Activated T-cell treated with anti-CD3 and anti-CD28 coated beads, Interleukin-2, amount 50 U/mL, for 24 hours (primary cell): ENCODE data around the gene FILIP1.

Experiments used
- DNase-seq: peaks from one replicate; pipeline ENCODE4 v3.0.0-alpha.2; 2020
- H3K27ac Mint-ChIP-seq: 2 replicates; pipeline ENCODE4 v1.8.0; 2020; ENCODE audit warnings: mild to moderate bottlenecking, mixed read lengths
- H3K27me3 Mint-ChIP-seq: 2 replicates; pipeline ENCODE4 v1.8.0; 2020; ENCODE audit warnings: mixed read lengths
- H3K36me3 Mint-ChIP-seq: 2 replicates; pipeline ENCODE4 v1.8.0; 2020; ENCODE audit warnings: low read depth, mixed read lengths
- H3K4me1 Mint-ChIP-seq: 2 replicates; pipeline ENCODE4 v1.8.0; 2020; ENCODE audit warnings: low read depth, mixed read lengths
- H3K4me3 Mint-ChIP-seq: 2 replicates; pipeline ENCODE4 v1.8.0; 2020; ENCODE audit warnings: mild to moderate bottlenecking, moderate library complexity, mixed read lengths
- H3K9me3 Mint-ChIP-seq: 2 replicates; pipeline ENCODE4 v1.8.0; 2020; ENCODE audit warnings: mixed read lengths

FILIP1 gene

DNA sequence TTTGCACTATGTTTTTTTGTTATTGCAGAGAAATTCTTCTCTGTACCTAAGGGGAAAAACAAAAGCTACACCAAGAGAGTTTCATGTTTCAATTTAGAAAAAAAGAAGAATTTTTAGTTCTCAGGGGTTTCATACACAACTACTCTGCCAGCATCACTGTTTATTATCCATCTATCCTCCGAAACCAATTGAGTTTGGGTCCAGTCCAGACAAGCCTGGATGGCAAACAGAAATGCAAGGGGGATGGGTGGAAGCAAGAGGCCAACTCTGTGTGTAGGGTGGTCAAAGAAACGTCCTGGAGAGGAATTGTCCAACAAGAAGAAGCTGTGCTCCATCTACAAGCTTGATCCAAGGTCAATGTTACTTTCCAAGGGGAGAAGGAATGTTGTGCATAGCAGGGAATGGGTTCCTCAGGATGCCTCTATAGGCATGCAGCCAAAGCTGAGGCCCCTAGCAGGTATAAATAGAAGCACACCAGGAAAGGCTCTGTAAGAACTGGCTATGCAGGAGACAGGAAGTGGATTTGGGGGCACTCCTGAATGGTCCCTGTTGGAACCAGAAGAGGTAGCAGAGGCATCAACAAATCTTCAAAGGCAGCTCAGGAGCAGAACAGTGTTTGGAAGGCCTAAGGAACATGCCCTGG is 64.4 kb downstream of the FILIP1 start:
- Mint-ChIP-seq H3K27me3 (peaks cover under 1% of the 10 kb centered on the region), H3K4me1 (peaks cover 12% of the 10 kb centered on the region), H3K36me3 (no peaks in the 10 kb centered on the region), H3K9me3 (peaks cover 4% of the 10 kb centered on the region), H3K4me3 (no peak overlapping the region), H3K27ac (no peak overlapping the region)
- DNase-seq: no peak

DNA sequence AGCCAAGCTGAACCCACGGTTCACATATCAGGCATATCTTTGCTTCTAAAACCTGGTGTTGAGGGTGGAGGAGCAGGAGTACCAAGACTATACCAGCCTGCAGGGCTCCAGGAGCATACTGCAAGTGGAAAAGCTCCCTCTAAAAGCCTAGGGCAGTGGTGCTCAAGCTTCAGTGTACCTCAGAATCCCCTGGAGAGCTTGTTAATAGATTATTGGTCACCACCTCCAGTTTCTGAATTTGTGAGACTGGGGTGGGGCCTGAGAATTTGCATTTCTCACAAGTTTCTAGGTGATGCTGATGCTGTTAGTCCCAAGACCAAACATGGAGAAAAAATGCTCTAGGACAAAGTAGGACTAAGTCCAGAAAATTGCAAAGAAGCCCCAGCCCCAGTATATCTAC is 65.4 kb downstream of the FILIP1 start:
- Mint-ChIP-seq H3K27me3 (no peaks in the 10 kb centered on the region), H3K4me3 (no peak overlapping the region), H3K4me1 (peaks cover 12% of the 10 kb centered on the region), H3K9me3 (peaks cover 4% of the 10 kb centered on the region), H3K27ac (no peak overlapping the region), H3K36me3 (no peaks in the 10 kb centered on the region)
- DNase-seq: no peak

DNA sequence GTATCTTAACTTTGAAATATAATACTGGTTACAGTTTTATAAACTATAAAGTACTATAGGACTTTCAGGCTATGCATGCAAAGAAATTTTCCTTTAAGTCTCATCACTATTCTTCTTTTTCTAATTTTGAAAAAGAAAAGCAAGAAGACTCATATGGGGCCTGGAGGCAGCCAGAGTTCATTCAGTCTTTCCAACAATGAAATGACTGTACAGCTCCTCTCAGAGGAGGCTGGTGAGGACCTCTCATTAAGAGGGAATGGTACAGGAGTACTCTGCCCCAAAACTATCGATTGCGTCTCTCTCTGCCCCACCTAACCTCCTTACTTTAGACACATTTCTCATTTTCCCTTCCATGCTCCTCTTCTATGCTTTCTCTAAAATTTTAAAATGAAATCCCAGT is 66.3 kb downstream of the FILIP1 start:
- H3K27me3 Mint-ChIP-seq: no peaks in the 10 kb centered on the region
- H3K27ac Mint-ChIP-seq: no peak overlapping the region
- peaks cover 12% of the 10 kb centered on the region for H3K4me1 Mint-ChIP-seq
- DNase-seq: no peak
- peaks cover 4% of the 10 kb centered on the region for H3K9me3 Mint-ChIP-seq
- no peaks in the 10 kb centered on the region for H3K36me3 Mint-ChIP-seq
- no peak overlapping the region for H3K4me3 Mint-ChIP-seq

DNA sequence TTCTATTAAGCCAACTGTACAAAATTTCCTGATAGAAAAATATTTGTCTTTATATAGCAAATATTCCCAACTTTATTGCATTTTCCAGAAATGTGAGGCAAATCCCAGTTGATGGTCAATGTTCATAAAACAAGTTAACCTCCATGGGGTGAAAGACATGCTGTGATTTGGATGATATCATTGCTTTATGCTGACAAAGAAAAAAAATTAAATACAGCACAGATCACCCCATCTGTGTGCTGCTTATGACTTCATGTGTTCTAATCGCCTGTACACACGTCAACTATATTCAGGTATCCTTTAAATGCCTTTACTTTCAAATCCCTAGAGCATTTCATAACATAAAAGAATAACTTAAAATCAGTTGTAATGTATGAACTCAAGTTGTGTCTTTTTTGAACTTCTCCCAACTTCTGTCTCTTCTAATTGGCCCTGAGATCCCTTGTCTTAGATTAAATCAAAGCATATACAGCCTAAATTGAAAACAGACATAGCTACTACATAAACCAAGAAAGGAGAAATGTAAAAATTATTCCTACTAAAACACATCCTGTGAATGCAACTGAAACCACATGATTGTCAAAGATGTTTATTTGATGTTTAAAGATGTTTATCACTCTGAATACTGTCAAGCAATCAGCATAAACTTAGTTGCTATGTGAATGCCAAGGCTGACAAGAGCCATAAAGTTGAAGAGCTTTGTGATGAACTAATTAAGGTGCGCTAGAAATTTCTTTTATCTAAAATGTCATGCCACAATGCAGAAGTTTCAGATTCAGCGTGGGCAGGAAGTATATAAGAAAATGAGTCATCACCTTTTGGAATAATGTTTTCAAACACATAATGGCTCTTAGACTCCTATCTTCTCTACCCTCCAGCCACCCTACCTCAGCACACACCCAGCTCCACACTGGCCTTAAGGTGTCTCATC is 68.7 kb downstream of the FILIP1 start:
- no peak overlapping the region for H3K27ac Mint-ChIP-seq
- peaks cover 12% of the 10 kb centered on the region for H3K4me1 Mint-ChIP-seq
- no peak for DNase-seq
- H3K4me3 Mint-ChIP-seq: no peak overlapping the region
- H3K9me3 Mint-ChIP-seq: no peaks in the 10 kb centered on the region
- no peaks in the 10 kb centered on the region for H3K36me3 Mint-ChIP-seq
- no peaks in the 10 kb centered on the region for H3K27me3 Mint-ChIP-seq

DNA sequence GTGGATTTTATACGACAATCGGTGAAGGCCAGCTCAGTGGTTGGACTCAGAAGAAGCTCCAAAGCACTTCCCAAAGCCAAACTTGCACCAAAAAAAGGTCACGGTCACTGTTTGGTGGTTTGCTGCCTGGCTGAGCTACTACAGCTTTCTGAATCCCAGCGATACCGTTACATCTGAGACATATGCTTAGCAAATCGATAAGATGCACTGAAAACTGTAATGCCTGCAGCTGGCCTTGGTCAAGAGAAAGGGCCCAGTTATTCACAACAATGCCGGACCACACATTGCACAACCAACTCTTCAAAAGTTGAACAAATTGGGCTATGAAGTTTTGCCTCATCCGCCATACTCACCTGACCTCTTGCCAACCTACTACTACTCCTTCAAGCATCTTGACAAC is 70.2 kb downstream of the FILIP1 start:
- Mint-ChIP-seq H3K4me1 (peaks cover 12% of the 10 kb centered on the region), H3K36me3 (no peaks in the 10 kb centered on the region), H3K27me3 (no peaks in the 10 kb centered on the region), H3K9me3 (no peaks in the 10 kb centered on the region), H3K27ac (no peak overlapping the region), H3K4me3 (no peak overlapping the region)
- DNase-seq: no peak

DNA sequence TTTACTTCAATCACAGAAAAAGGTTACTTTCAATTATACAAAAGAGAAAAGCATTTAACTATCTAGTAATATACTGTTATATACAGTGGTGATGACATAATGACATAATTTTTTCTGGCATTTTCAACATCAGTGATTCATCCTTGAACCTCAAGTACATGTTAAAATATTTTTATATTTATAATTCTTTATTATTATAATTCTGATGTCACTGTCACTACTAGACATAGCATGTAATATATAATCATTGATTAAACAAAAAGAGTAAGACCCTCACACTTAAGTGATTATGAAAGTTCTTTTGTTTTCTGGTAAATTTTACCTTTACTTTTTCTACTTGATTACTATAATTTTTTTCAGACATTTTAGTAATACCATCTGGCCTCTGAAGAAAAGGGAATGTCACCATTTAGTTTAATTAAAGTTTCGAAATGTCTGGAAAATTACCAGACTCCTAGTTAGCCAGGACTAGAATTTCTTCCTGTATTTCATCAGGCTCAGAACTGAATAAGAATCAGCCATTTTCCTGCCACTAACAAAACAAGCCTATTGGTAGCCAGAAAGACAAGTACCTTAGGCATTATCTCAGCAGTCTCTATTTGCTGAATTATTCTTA is 71.5 kb downstream of the FILIP1 start:
- Mint-ChIP-seq H3K4me1 (peaks cover 10% of the 10 kb centered on the region), H3K4me3 (no peak overlapping the region), H3K9me3 (no peaks in the 10 kb centered on the region), H3K27me3 (peaks cover 10% of the 10 kb centered on the region), H3K36me3 (no peaks in the 10 kb centered on the region), H3K27ac (no peak overlapping the region)
- no peak for DNase-seq

DNA sequence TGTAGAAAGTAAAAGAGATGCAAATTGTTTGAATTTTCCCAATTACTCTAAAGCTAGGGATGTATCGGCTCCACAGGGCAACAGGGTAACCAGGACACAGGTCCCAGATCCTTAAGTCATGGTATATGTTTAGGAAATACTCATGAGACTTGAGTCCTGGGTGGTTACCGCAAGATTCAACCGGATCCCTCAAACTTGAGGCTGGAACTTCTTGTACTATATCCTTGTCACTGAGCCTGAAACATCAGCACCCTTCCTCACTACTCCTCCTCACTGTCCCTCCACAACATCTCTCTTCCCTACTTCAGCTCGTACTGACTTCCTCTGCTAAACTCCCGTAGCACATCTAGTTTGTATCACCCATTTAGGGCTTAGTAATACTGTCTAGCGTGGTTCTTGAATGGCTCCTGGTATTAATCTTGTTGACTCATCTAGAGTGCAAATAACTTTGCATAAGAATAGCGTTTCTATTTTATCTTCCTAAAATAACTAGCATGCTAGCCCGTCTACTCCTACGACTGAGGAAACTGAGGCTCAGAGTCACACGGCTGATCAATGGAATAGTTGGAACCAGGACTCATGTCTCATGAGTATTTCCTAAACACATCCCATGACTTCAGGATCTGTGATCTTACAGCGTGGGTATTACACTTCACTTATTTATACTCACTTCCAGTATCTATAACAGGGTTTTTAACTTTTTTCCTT is 72.1 kb downstream of the FILIP1 start:
- no peak overlapping the region for H3K27ac Mint-ChIP-seq
- H3K27me3 Mint-ChIP-seq: peaks cover 11% of the 10 kb centered on the region
- H3K4me1 Mint-ChIP-seq: peaks cover 10% of the 10 kb centered on the region
- no peaks in the 10 kb centered on the region for H3K9me3 Mint-ChIP-seq
- DNase-seq: no peak
- no peak overlapping the region for H3K4me3 Mint-ChIP-seq
- H3K36me3 Mint-ChIP-seq: no peaks in the 10 kb centered on the region

DNA sequence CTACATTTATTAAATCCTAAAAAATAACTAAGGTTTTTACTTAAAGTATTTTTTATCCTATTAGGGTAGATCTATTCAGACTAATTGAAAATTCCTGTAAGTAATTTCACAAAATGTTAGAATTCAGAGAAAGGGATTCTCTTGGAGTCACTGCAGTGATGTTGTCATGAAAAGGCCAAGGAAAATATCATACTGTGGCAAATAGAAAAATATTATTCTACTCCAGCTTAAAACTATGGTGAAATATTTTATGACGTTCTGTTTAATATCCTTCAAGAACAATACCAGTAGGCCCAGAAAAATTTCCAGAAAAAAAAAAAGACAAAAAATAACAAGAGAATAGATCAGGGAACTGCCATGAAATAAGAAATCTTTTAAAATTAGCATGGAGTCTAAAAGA is 73.6 kb downstream of the FILIP1 start:
- Mint-ChIP-seq H3K36me3 (no peaks in the 10 kb centered on the region), H3K27ac (no peak overlapping the region), H3K9me3 (no peaks in the 10 kb centered on the region), H3K4me1 (peaks cover 3% of the 10 kb centered on the region), H3K27me3 (peaks cover 16% of the 10 kb centered on the region), H3K4me3 (no peak overlapping the region)
- DNase-seq: no peak

DNA sequence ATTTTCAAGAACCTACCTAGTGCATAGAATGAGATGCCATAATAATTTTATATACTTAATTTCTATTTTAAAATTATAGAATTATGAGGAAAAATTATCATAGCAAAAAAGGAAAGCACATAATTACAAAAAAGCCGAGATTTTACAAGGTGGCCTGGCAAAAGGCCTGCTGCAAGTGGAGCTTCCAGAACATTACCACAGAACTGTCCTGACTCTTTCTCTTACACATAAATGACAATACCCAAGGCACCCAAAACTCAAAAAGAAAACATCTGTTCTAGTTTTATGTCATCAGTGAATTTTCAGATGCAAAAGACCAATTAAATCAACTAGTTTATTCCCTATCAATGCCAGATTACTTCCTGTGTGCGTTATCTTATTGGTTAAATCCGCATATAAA is 74.2 kb downstream of the FILIP1 start:
- H3K9me3 Mint-ChIP-seq: no peaks in the 10 kb centered on the region
- H3K4me3 Mint-ChIP-seq: no peak overlapping the region
- no peaks in the 10 kb centered on the region for H3K4me1 Mint-ChIP-seq
- no peaks in the 10 kb centered on the region for H3K36me3 Mint-ChIP-seq
- no peak for DNase-seq
- peaks cover 22% of the 10 kb centered on the region for H3K27me3 Mint-ChIP-seq
- H3K27ac Mint-ChIP-seq: no peak overlapping the region

DNA sequence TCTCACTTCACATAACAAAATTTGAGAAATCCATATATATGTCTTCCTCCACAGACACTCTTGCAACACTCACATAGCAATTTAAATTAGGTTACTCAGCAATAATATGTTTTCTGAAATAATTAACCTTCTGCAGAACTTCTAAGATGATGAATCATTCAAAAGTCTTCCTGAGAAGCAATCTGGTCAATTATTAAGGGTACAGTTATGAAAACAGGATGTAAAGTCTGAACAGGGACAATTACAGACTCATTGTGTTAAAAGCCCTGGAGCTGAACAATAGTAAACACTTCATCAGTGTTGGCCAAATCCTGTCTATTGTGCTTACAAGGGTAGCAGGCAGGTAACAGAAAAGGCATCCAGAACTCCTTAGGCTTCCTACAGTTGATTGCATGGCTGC is 75.4 kb downstream of the FILIP1 start:
- Mint-ChIP-seq H3K9me3 (no peaks in the 10 kb centered on the region), H3K4me1 (no peaks in the 10 kb centered on the region), H3K27ac (no peak overlapping the region), H3K36me3 (no peaks in the 10 kb centered on the region), H3K27me3 (peaks cover 33% of the 10 kb centered on the region), H3K4me3 (no peak overlapping the region)
- no peak for DNase-seq

DNA sequence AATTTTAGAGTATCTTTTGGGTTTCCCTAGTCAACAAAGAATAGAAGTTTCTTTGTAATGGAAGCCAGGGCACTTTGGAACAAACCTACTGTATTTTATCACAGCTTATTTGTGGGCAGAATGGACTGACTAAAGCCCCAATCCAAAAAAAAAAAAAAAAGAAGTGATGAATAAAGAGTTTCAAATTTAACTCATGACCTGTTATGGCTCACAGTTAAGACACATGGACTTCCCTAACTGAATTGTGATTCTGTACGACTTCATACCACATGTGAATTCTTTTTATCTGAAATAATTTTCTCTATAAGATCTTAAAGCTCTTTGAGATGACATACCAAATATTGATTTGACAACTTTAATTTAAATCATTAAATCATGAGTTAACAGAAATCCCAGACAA is 77.2 kb downstream of the FILIP1 start:
- Mint-ChIP-seq H3K9me3 (no peaks in the 10 kb centered on the region), H3K4me3 (no peak overlapping the region), H3K27ac (no peak overlapping the region), H3K27me3 (peaks cover 43% of the 10 kb centered on the region), H3K36me3 (no peaks in the 10 kb centered on the region), H3K4me1 (no peaks in the 10 kb centered on the region)
- no peak for DNase-seq

DNA sequence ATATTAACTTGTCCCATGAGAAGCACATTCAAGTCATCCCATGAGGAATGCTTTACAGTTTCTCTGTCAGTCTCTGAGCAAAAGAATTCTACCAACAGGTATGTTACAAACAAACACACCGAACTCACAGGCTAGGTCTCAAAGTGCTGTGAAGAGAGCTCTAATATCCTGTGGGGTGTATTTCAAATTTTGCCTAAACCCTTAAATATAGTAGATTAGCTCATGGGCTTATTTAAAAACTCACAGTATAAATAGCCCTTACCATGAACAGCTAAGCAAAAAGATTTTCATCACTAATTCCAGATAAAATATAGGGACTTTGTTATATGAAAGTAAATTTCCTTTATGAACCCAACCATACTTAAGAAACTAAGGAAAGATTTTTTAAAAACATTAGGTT is 77.8 kb downstream of the FILIP1 start:
- no peaks in the 10 kb centered on the region for H3K36me3 Mint-ChIP-seq
- peaks cover 46% of the 10 kb centered on the region for H3K27me3 Mint-ChIP-seq
- no peak for DNase-seq
- H3K4me3 Mint-ChIP-seq: no peak overlapping the region
- H3K9me3 Mint-ChIP-seq: no peaks in the 10 kb centered on the region
- no peaks in the 10 kb centered on the region for H3K4me1 Mint-ChIP-seq
- H3K27ac Mint-ChIP-seq: no peak overlapping the region

DNA sequence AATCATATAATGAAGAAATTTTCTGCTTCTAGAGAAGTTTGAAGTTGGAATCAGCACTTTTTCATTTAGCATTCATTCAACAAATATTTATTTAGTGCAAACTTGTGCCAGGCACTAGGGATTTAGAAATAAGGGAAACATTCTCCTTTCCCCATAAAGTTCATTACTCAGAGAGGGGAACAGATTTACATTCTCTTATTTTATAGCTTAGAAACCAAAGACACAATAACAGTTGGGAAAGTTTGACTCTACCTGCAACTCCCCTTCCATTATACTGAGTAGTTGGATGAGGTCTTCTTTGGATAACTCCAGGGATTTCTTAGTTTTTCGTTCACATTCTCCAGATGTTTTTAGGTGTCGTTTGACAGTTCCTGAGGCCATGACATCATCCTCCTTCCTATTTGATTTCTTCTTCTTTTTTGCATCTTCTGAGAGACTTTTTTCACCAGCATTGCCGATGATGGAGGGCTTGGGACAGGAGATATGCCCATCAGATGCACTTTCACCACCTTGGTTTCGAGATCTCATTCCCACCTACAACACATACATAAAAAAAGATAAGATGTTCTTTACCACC is 79.1 kb downstream of the FILIP1 start:
- Mint-ChIP-seq H3K27ac (no peak overlapping the region), H3K4me1 (no peaks in the 10 kb centered on the region), H3K9me3 (no peaks in the 10 kb centered on the region), H3K4me3 (no peak overlapping the region), H3K36me3 (no peaks in the 10 kb centered on the region), H3K27me3 (peaks cover 47% of the 10 kb centered on the region)
- DNase-seq: no peak

DNA sequence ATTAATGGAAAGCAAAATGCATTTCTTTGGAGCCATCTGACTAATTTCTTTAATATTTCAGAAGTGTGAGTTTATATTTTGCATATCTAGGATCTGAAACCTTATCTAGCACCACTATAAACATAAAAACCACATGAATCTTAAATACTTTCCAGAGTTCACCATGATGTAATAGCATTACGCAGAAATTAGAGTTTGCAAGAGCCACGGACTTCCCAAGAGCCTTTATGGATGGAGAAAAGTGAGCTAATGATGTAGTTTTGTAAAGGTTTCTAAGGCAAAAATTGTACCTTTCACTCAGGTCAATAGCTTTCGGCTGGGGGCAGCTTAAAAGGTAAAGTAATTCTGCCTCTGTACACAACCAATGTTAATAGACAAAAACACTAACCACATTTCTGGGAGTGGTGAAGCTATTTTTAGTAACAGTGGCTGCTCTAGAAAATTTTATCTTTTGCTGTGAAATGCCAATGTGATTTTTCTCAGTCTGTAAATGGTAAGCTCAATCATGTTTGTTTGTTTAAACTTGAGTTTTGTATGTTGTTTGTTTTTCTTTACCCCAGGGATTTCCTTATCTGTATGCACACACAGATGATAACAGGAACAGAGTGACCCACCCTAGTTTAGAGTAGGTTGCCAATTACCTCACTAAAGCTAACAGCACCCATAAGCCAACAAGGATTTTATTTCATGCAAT is 80.5 kb downstream of the FILIP1 start:
- Mint-ChIP-seq H3K27ac (no peak overlapping the region), H3K4me3 (no peak overlapping the region), H3K27me3 (peaks cover 45% of the 10 kb centered on the region), H3K4me1 (no peaks in the 10 kb centered on the region), H3K9me3 (no peaks in the 10 kb centered on the region), H3K36me3 (no peaks in the 10 kb centered on the region)
- no peak for DNase-seq
